ENCODE data around the gene GSG1. TPM values are rescaled to one million over a fixed set of nuclear protein-coding genes. Genes with fewer than 3 reads are reported as not detected.

The GSG1 gene
- 0.31 to 0.88 TPM (median 0.59 TPM) in 5 replicates for total RNA-seq (2022; extraction: Qiagen RNA extraction; ENCODE audit: low read depth)

GRCh38 chr12:13103391-13104033 is at the start of gene GSG1:
TSS of gene GSG1 (minus strand) at chr12:13103667. CDS start at chr12:13103512, 155 bp downstream.

GRCh38 chr12:13044002-13044905 is 59.2 kb downstream of the GSG1 start, which contains the start of gene FAM234B:
TSS of gene FAM234B (plus strand) at chr12:13044381. CDS start at chr12:13044404, 23 bp downstream.

Other genes with a start within 250 kb of the GSG1 start
- 233 to 522 TPM (median 421 TPM) in 5 replicates for gene GPRC5A, start 212.1 kb downstream of the GSG1 start, total RNA-seq (2022; extraction: Qiagen RNA extraction; ENCODE audit: low read depth)
- gene GPRC5D, start 151.5 kb downstream of the GSG1 start, total RNA-seq (2022; extraction: Qiagen RNA extraction; ENCODE audit: low read depth) = not detected in 5 replicates
- 52.3 to 62.9 TPM (median 54.7 TPM) in 5 replicates for gene HEBP1, start 103.4 kb downstream of the GSG1 start, total RNA-seq (2022; extraction: Qiagen RNA extraction; ENCODE audit: low read depth)
- 2.8 to 4.9 TPM (median 4.5 TPM) in 5 replicates for gene FAM234B, start 59.3 kb downstream of the GSG1 start, total RNA-seq (2022; extraction: Qiagen RNA extraction; ENCODE audit: low read depth)
- 123 to 176 TPM (median 156 TPM) in 5 replicates for gene EMP1, start 93.1 kb upstream of the GSG1 start, total RNA-seq (2022; extraction: Qiagen RNA extraction; ENCODE audit: low read depth)